ENCODE results near the gene CLINT1.

CLINT1 gene

DNA sequence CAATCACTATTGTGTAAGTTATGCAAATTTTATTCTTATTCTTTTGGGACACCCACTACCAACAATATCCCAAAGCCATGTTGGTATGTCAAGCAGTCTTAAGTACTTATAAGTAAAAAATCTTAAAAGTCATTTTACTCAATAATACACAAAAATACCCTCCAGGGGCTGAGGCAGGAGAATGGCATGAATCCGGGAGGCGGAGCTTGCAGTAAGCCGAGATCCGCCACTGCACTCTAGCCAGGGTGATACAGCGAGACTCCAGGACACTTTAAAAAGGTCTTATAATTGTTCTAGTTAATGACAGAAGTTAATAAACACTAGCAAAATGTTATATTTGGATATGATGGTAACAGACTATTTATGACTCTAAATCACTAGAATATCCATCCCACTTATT is 16.8 kb downstream of the CLINT1 start:
- peaks cover 12% of the 10 kb centered on the region for H3K4me1 ChIP-seq (ENCODE audit: low read length)
- no peak overlapping the region for H3K4me2 ChIP-seq (ENCODE audit: low read length)
- no peak overlapping the region for H3K27ac ChIP-seq (ENCODE audit: low read length)
- H3K36me3 ChIP-seq (replicated peaks; ENCODE audit: low read depth, low read length) = peaks cover 11% of the 10 kb centered on the region
- H4K20me1 ChIP-seq (ENCODE audit: insufficient read depth, low read length) = peaks cover 80% of the 10 kb centered on the region
- H2AFZ ChIP-seq (ENCODE audit: low read depth, low read length) = no peak overlapping the region
- no peaks in the 10 kb centered on the region for H3K9me3 ChIP-seq (ENCODE audit: insufficient read depth, low read length)
- no peak overlapping the region for H3K4me3 ChIP-seq (ENCODE audit: low read length)
- H3K27me3 ChIP-seq (ENCODE audit: low read depth, low read length) = no peaks in the 10 kb centered on the region
- H3K79me2 ChIP-seq (ENCODE audit: low read length) = peaks cover 100% of the 10 kb centered on the region
- TF ChIP-seq EZH2phosphoT487 (IDR thresholded peaks at IDR 0.05; ENCODE audit: low read depth) = no peak
- TF ChIP-seq CTCF (IDR thresholded peaks at IDR 0.05; ENCODE audit: low read depth, low read length) = no peak
- H3K9ac ChIP-seq (ENCODE audit: low read length) = no peak overlapping the region

DNA sequence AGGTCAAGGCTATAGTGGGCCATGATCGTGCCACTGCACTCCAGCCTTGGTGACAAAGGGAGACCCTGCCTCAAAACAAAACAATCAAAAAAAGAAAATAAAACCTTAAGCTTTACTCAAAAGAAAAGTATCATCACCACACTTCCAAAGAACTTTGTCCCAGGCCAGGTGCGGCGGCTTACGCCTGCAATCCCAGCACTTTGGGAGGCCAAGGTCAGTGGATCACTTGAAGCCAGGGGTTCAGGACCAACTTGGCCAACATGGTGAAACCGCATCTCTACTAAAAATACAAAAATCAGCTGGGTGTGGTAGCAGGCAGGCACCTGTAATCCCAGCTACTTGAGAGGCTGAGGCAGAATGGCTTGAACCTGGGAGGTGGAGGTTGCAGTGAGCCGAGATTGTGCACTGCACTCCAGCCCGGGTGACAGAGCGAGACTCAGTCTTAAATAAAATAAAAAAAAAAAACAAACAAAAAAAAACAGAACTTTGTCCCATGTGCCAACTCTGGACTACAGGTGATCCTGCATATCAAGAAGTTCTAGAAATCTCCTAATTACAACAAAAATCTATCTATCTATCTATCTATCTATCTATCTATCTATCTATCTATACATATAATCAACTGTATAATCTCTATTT is 19.7 kb downstream of the CLINT1 start:
- peaks cover 4% of the 10 kb centered on the region for H3K36me3 ChIP-seq (replicated peaks; ENCODE audit: low read depth, low read length)
- no peak overlapping the region for H3K4me2 ChIP-seq (ENCODE audit: low read length)
- TF ChIP-seq EZH2phosphoT487 (IDR thresholded peaks at IDR 0.05; ENCODE audit: low read depth) = no peak
- TF ChIP-seq CTCF (IDR thresholded peaks at IDR 0.05; ENCODE audit: low read depth, low read length) = no peak
- peaks cover 100% of the 10 kb centered on the region for H3K79me2 ChIP-seq (ENCODE audit: low read length)
- H3K4me3 ChIP-seq (ENCODE audit: low read length) = no peak overlapping the region
- peaks cover 86% of the 10 kb centered on the region for H4K20me1 ChIP-seq (ENCODE audit: insufficient read depth, low read length)
- peaks cover 17% of the 10 kb centered on the region for H3K4me1 ChIP-seq (ENCODE audit: low read length)
- H3K9me3 ChIP-seq (ENCODE audit: insufficient read depth, low read length) = no peaks in the 10 kb centered on the region
- H3K9ac ChIP-seq (ENCODE audit: low read length) = no peak overlapping the region
- no peak overlapping the region for H2AFZ ChIP-seq (ENCODE audit: low read depth, low read length)
- H3K27ac ChIP-seq (ENCODE audit: low read length) = no peak overlapping the region
- H3K27me3 ChIP-seq (ENCODE audit: low read depth, low read length) = no peaks in the 10 kb centered on the region

DNA sequence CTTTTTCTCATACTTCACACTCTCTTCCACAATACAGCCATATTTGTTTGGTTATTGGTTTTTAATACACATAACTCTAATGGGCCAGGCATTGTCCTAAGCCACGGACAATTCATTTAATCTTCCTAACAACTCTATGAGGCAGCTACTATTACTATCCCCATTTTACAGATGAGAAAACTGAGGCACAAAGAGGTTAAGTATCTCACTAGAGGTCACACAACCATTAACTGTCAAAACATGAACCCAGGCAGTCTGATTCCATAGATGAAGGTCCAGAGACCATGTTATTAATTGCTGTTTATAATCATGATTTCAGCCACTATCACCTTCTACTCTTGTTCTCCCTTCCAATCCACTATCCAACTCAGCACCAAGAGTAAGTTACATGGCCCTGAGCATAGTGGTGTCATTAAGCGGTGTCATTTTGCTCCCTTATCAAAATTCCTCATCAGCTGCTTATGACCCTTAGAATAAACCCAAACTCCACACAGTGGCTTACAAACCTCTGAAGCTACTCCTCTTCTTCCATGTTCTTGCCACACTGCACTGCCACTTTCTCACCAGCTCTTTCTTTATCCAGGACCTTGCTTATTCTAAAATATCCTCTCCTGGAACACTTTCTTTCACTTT is 22.7 kb downstream of the CLINT1 start:
- TF ChIP-seq CTCF (IDR thresholded peaks at IDR 0.05; ENCODE audit: low read depth, low read length) = no peak
- no peak for TF ChIP-seq EZH2phosphoT487 (IDR thresholded peaks at IDR 0.05; ENCODE audit: low read depth)
- Histone ChIP-seq H3K27me3 (ENCODE audit: low read depth, low read length) (no peaks in the 10 kb centered on the region), H3K4me3 (ENCODE audit: low read length) (no peak overlapping the region), H3K4me2 (ENCODE audit: low read length) (no peak overlapping the region), H3K9ac (ENCODE audit: low read length) (no peak overlapping the region), H4K20me1 (ENCODE audit: insufficient read depth, low read length) (peaks cover 84% of the 10 kb centered on the region), H3K79me2 (ENCODE audit: low read length) (peaks cover 100% of the 10 kb centered on the region), H3K4me1 (ENCODE audit: low read length) (peaks cover 9% of the 10 kb centered on the region; the same call in 1 of the 2 replicates), H3K36me3 (replicated peaks; ENCODE audit: low read depth, low read length) (peaks cover 4% of the 10 kb centered on the region), H3K9me3 (ENCODE audit: insufficient read depth, low read length) (no peaks in the 10 kb centered on the region), H3K27ac (ENCODE audit: low read length) (no peak overlapping the region), H2AFZ (ENCODE audit: low read depth, low read length) (no peak overlapping the region)

- H3K79me2 ChIP-seq (ENCODE audit: low read length) = peaks cover 100% of the 10 kb centered on the region
- no peak overlapping the region for H3K4me2 ChIP-seq (ENCODE audit: low read length)
- peaks cover 79% of the 10 kb centered on the region for H4K20me1 ChIP-seq (ENCODE audit: insufficient read depth, low read length)
Observed at GRCh38 chr5:157835041-157835440, 23.9 kb downstream of the CLINT1 start.

More at GRCh38 chr5:157835041-157835440, 23.9 kb downstream of the CLINT1 start:
- Histone ChIP-seq H3K27me3 (ENCODE audit: low read depth, low read length) (no peaks in the 10 kb centered on the region), H3K4me1 (ENCODE audit: low read length) (peaks cover 9% of the 10 kb centered on the region; the same call in 1 of the 2 replicates), H3K4me3 (ENCODE audit: low read length) (no peak overlapping the region), H3K9ac (ENCODE audit: low read length) (no peak overlapping the region), H3K36me3 (replicated peaks; ENCODE audit: low read depth, low read length) (peaks cover 4% of the 10 kb centered on the region), H3K27ac (ENCODE audit: low read length) (no peak overlapping the region), H2AFZ (ENCODE audit: low read depth, low read length) (no peak overlapping the region), H3K9me3 (ENCODE audit: insufficient read depth, low read length) (no peaks in the 10 kb centered on the region)
- TF ChIP-seq EZH2phosphoT487 (IDR thresholded peaks at IDR 0.05; ENCODE audit: low read depth) = no peak
- TF ChIP-seq CTCF (IDR thresholded peaks at IDR 0.05; ENCODE audit: low read depth, low read length) = no peak
